ENCODE data around the gene STRN3.

DNA sequence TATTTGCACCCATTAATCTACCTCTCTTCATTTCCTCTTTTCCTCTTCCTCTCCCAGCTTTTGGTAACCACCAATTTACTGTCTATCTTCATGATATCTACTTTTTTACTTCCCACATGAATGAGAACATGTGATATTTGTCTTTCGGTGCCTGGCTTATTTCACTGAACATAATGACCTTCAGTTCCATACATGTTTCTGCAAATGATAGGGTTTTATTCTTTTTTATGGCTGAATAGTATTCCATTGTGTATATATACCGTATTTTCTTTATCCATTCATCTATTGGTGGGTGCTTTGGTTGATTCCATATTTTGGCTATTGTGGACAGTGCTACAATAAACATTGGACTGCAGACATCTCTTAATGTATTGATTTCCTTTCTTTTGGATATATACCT, 49.0 kb upstream of the STRN3 start:
- TF ChIP-seq, protein P1, sequence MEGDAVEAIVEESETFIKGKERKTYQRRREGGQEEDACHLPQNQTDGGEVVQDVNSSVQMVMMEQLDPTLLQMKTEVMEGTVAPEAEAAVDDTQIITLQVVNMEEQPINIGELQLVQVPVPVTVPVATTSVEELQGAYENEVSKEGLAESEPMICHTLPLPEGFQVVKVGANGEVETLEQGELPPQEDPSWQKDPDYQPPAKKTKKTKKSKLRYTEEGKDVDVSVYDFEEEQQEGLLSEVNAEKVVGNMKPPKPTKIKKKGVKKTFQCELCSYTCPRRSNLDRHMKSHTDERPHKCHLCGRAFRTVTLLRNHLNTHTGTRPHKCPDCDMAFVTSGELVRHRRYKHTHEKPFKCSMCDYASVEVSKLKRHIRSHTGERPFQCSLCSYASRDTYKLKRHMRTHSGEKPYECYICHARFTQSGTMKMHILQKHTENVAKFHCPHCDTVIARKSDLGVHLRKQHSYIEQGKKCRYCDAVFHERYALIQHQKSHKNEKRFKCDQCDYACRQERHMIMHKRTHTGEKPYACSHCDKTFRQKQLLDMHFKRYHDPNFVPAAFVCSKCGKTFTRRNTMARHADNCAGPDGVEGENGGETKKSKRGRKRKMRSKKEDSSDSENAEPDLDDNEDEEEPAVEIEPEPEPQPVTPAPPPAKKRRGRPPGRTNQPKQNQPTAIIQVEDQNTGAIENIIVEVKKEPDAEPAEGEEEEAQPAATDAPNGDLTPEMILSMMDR (IDR thresholded peaks at IDR 0.05; ENCODE audit: low read length) = no peak
- TF ChIP-seq EZH2 (IDR thresholded peaks at IDR 0.05; ENCODE audit: borderline replicate concordance, low read length) = no peak

All from OCI-LY1 (cell line).